ENCODE results near the gene VSX1. TPM values are rescaled to one million over a fixed set of nuclear protein-coding genes. Genes with fewer than 3 reads are reported as not detected.

VSX1 gene
- total RNA-seq, 1 donor, result not detected

GRCh38 chr20:25076201-25076600 lies 5.7 kb downstream of the VSX1 start:
- TF ChIP-seq CTCF (IDR thresholded peaks at IDR 0.05; ENCODE audit: insufficient read depth, low read depth, low read length), result no peak
- H3K4me3 ChIP-seq (ENCODE audit: low read depth, low read length), result no peak overlapping the region
- DNase-seq (ENCODE audit: low read depth), result no peak

- no peak for DNase-seq (ENCODE audit: low read depth)
- no peak for TF ChIP-seq CTCF (IDR thresholded peaks at IDR 0.05; ENCODE audit: insufficient read depth, low read depth, low read length)
- H3K4me3 ChIP-seq (ENCODE audit: low read depth, low read length), result no peak overlapping the region
These were observed 8.4 kb downstream of the VSX1 start for GRCh38 chr20:25073544-25073943.

GRCh38 chr20:25072226-25072811 lies 9.6 kb downstream of the VSX1 start:
- no peak for TF ChIP-seq CTCF (IDR thresholded peaks at IDR 0.05; ENCODE audit: insufficient read depth, low read depth, low read length)
- no peak overlapping the region for H3K4me3 ChIP-seq (ENCODE audit: low read depth, low read length)
- DNase-seq (ENCODE audit: low read depth), result no peak

GRCh38 chr20:25071734-25072133 lies 10.2 kb downstream of the VSX1 start:
- DNase-seq (ENCODE audit: low read depth), result no peak
- no peak for TF ChIP-seq CTCF (IDR thresholded peaks at IDR 0.05; ENCODE audit: insufficient read depth, low read depth, low read length)
- no peak overlapping the region for H3K4me3 ChIP-seq (ENCODE audit: low read depth, low read length)

- DNase-seq (ENCODE audit: low read depth), result no peak
- TF ChIP-seq CTCF (IDR thresholded peaks at IDR 0.05; ENCODE audit: insufficient read depth, low read depth, low read length), result no peak
- no peak overlapping the region for H3K4me3 ChIP-seq (ENCODE audit: low read depth, low read length)
These were observed 11.0 kb downstream of the VSX1 start for GRCh38 chr20:25070821-25071473.

- DNase-seq (ENCODE audit: low read depth), result no peak
- TF ChIP-seq CTCF (IDR thresholded peaks at IDR 0.05; ENCODE audit: insufficient read depth, low read depth, low read length), result no peak
- no peak overlapping the region for H3K4me3 ChIP-seq (ENCODE audit: low read depth, low read length)
These were observed 14.6 kb downstream of the VSX1 start for GRCh38 chr20:25067102-25067987.

Data from fibroblast of villous mesenchyme (primary cell).